ENCODE measurements around the gene KLHL21.

KLHL21 gene

DNA sequence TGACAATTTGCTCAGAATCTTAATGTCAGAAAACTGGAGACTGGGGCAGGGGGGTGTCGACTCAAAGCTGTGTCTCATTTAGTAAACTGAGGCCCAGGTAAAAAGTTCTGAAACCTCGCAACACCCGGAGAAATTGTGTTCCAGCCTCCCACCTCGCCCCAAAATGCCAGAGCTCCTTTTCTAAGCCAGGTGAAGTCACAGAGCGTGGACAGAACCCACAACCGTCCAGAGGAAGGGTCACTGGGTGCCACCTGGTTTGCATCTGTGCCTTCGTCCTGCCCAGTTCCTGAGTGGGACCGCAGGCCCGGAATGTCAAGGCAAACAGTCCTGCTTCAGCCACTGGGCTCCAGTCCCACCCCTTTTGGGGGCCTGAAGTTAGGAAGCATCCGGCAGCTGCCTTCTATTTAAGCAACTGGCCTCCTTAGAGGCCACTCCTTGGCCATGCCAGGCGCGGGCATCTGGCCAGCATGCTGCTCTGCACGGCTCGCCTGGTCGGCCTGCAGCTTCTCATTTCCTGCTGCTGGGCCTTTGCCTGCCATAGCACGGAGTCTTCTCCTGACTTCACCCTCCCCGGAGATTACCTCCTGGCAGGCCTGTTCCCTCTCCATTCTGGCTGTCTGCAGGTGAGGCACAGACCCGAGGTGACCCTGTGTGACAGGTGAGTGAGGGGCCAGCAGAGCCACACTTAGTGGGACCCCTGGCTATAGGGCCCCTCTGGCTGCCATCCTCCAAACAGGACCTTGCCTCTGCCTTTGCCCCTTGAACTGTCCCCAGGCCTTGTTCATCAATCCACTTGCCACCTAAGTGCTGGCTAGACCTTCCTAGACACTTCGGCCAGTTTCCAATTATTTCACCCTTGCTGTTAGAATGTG is 47.5 kb downstream of the KLHL21 start, which contains the start of gene TAS1R1:
TSS of gene TAS1R1 (plus strand) at position 401 of the 872 bp plus-strand sequence. CDS start at position 468, 67 bp downstream.
- peak within 1 kb of the TSS; percentile 71 for H3K9ac ChIP-seq (ENCODE audit: low read length)
- no peaks in the 10 kb centered on the region for H3K36me3 ChIP-seq (ENCODE audit: insufficient read depth, low read length)
- H3K27me3 ChIP-seq (ENCODE audit: control insufficient read depth in 1 of 2, insufficient read depth in 2 of 2, low read length in 2 of 2) = no peaks in the 10 kb centered on the region
- H3K9me3 ChIP-seq (ENCODE audit: low read length) = no peaks in the 10 kb centered on the region
- peak within 1 kb of the TSS; percentile 80 to 84 for H3K4me3 ChIP-seq (ENCODE audit: low read depth in 1 of 2, low read length in 2 of 2)
- H3K4me1 ChIP-seq (ENCODE audit: insufficient read depth, low read length) = peaks cover 16% of the 10 kb centered on the region
- H3K27ac ChIP-seq (ENCODE audit: low read depth, low read length) = peak within 1 kb of the TSS; percentile 79

GRCh38 chr1:6554031-6554906 is 48.4 kb downstream of the KLHL21 start, which contains the start of gene NOL9:
NOL9 (minus strand) TSS chr1:6554513; CDS start chr1:6554502, 11 bp downstream.
- Histone ChIP-seq H3K4me3 (ENCODE audit: low read depth in 1 of 2, low read length in 2 of 2) (peak within 1 kb of the TSS; percentile 80 to 84), H3K36me3 (ENCODE audit: insufficient read depth, low read length) (peaks cover 5% of the 10 kb centered on the region), H3K27ac (ENCODE audit: low read depth, low read length) (peak within 1 kb of the TSS; percentile 79), H3K27me3 (ENCODE audit: control insufficient read depth in 1 of 2, insufficient read depth in 2 of 2, low read length in 2 of 2) (no peaks in the 10 kb centered on the region), H3K9me3 (ENCODE audit: low read length) (no peaks in the 10 kb centered on the region), H3K9ac (ENCODE audit: low read length) (peak within 1 kb of the TSS; percentile 71), H3K4me1 (ENCODE audit: insufficient read depth, low read length) (peaks cover 16% of the 10 kb centered on the region)

GRCh38 chr1:6547301-6547700 is 55.4 kb downstream of the KLHL21 start:
- H3K4me1 ChIP-seq (ENCODE audit: insufficient read depth, low read length) = no peaks in the 10 kb centered on the region
- H3K27ac ChIP-seq (ENCODE audit: low read depth, low read length) = no peak overlapping the region
- no peak overlapping the region for H3K4me3 ChIP-seq (ENCODE audit: low read depth in 1 of 2, low read length in 2 of 2)
- peaks cover 26% of the 10 kb centered on the region for H3K36me3 ChIP-seq (ENCODE audit: insufficient read depth, low read length)
- no peaks in the 10 kb centered on the region for H3K27me3 ChIP-seq (ENCODE audit: control insufficient read depth in 1 of 2, insufficient read depth in 2 of 2, low read length in 2 of 2)
- no peak overlapping the region for H3K9ac ChIP-seq (ENCODE audit: low read length)
- H3K9me3 ChIP-seq (ENCODE audit: low read length) = no peaks in the 10 kb centered on the region

DNA sequence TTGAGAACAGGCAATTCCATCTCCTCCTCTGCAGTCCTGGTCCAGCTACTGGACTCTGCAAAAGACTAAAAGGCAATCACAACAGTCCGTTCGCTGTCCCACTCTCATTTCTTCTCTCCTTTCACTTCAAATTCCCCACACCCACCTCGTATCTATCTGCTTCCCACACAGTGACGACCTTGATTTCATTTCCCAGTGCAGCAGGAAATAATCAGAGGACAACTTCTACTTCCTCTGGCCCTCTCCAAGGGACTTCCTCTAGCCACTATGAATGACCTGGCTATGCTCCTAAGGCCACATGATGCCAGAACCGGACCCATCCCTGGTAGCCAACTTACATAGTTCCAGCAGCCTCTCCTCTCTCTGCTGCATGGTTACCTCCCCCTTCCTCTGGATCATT is 56.3 kb downstream of the KLHL21 start:
- H3K27me3 ChIP-seq (ENCODE audit: control insufficient read depth in 1 of 2, insufficient read depth in 2 of 2, low read length in 2 of 2) = no peaks in the 10 kb centered on the region
- no peak overlapping the region for H3K27ac ChIP-seq (ENCODE audit: low read depth, low read length)
- H3K9me3 ChIP-seq (ENCODE audit: low read length) = no peaks in the 10 kb centered on the region
- peaks cover 26% of the 10 kb centered on the region for H3K36me3 ChIP-seq (ENCODE audit: insufficient read depth, low read length)
- H3K4me3 ChIP-seq (ENCODE audit: low read depth in 1 of 2, low read length in 2 of 2) = no peak overlapping the region
- H3K4me1 ChIP-seq (ENCODE audit: insufficient read depth, low read length) = no peaks in the 10 kb centered on the region
- no peak overlapping the region for H3K9ac ChIP-seq (ENCODE audit: low read length)

DNA sequence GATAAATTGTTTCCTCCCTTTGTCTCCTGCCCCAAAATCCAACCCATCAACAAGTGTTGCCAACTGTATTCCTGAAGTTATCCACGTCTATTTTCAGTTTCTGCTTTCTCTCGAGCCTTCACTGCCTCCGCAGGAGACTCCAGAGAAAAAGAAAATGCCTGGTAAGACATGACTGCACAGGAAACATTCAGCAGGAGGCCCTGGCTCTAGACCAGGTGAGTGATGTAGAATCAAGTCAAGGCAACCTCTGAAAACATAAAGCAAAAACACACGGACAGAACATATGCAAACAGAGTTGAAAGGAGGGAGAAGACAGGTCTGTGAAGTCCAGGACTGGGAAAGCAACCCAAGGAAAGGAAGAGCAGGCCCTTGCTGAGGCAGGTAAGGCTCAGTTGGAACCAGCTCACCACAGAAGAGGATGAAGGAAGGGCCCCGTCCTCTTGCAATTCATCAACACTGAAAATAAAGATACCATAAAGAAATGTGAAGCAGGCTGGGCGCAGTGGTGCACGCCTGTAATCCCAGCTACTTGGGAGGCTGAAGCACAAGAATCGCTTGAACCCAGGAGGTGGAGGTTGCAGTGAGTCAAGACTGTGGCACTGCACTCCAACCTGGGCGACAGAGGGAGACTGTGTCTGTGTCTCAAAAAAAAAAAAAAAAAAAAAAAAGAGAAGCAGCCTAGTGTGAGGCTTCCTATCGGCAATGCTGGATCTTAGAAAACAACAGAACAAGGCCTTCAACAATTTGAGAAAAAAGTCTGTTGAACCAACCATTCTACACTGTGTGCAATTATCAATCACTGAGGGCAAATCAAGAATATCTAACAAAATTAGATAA is 57.2 kb downstream of the KLHL21 start:
- no peaks in the 10 kb centered on the region for H3K27me3 ChIP-seq (ENCODE audit: control insufficient read depth in 1 of 2, insufficient read depth in 2 of 2, low read length in 2 of 2)
- no peak overlapping the region for H3K4me3 ChIP-seq (ENCODE audit: low read depth in 1 of 2, low read length in 2 of 2)
- no peaks in the 10 kb centered on the region for H3K4me1 ChIP-seq (ENCODE audit: insufficient read depth, low read length)
- no peak overlapping the region for H3K9ac ChIP-seq (ENCODE audit: low read length)
- H3K36me3 ChIP-seq (ENCODE audit: insufficient read depth, low read length) = peaks cover 26% of the 10 kb centered on the region
- H3K9me3 ChIP-seq (ENCODE audit: low read length) = no peaks in the 10 kb centered on the region
- no peak overlapping the region for H3K27ac ChIP-seq (ENCODE audit: low read depth, low read length)

- Histone ChIP-seq H3K9me3 (ENCODE audit: low read length) (no peaks in the 10 kb centered on the region), H3K27ac (ENCODE audit: low read depth, low read length) (no peak overlapping the region), H3K27me3 (ENCODE audit: control insufficient read depth in 1 of 2, insufficient read depth in 2 of 2, low read length in 2 of 2) (no peaks in the 10 kb centered on the region), H3K4me3 (ENCODE audit: low read depth in 1 of 2, low read length in 2 of 2) (no peak overlapping the region), H3K36me3 (ENCODE audit: insufficient read depth, low read length) (peaks cover 26% of the 10 kb centered on the region), H3K9ac (ENCODE audit: low read length) (no peak overlapping the region), H3K4me1 (ENCODE audit: insufficient read depth, low read length) (no peaks in the 10 kb centered on the region)
Measured at GRCh38 chr1:6544831-6545230, 57.8 kb downstream of the KLHL21 start.

Data from muscle layer of colon (tissue), 2 donors.